Right hindlimb (tissue), 1 donor: ENCODE data around the gene SLF1.

Source experiments
- DNase-seq: peaks from one replicate; pipeline ENCODE4 v3.0.0-alpha.2; 2018

The SLF1 gene

DNA sequence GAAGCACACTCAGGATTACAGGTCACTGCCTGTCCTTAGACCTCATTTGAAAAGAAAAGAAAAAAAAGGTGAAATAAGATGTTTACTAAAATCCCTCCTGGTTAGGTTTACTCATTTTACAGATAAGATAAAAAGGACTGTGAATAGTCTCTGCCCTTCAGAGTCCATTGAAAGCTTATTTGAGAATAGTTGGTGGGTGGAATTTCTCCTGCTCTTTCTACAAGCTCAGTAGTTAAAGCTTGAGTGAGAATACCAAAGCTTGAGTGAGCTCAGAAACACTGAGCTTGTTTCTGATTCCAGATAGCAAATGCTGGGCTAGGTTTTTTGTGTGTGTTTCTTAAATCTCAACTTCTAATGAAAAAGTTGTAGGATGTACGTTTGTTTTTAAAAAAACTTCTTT lies 106.7 kb downstream of the SLF1 start:
- DNase-seq: no peak

- no peak for DNase-seq
Measured at GRCh38 chr5:94731471-94731870, 113.0 kb downstream of the SLF1 start.

DNA sequence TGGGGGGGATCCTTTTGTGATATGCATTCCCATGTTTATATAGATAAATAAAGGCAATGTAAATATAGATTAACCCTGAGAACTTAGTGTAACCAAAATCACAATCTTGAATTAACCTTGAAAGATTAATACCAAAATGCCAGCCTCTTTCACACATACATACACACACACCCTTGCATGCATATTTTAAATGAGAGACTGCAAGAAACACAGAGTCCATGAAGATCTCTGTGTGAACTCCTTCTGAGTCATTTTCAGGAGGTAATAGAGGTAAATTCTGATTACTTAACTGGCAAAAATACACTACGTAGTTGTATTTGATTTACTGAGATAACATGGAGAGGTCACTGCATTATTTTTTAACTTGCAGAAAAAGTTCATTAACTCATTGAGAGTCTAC lies 118.0 kb downstream of the SLF1 start:
- no peak for DNase-seq

DNA sequence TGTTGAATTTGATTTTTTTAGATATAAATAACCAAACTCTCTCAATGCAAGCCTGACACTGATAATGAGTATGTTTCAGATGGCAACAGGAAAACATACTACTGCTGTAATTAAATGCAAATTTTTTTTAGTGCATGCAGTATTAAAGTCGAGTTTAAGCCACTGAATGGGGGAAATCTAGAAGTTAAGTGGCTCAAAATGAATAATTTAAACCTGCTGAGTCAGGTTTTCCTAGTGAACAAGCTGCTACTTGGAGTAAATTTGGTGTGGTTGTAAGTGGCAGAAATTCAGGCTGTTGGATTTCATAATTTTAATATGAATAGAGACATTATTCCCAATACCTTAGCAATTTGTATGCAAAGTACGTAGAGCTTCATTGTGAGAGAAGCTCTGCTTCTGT lies 121.8 kb downstream of the SLF1 start:
- no peak for DNase-seq

DNA sequence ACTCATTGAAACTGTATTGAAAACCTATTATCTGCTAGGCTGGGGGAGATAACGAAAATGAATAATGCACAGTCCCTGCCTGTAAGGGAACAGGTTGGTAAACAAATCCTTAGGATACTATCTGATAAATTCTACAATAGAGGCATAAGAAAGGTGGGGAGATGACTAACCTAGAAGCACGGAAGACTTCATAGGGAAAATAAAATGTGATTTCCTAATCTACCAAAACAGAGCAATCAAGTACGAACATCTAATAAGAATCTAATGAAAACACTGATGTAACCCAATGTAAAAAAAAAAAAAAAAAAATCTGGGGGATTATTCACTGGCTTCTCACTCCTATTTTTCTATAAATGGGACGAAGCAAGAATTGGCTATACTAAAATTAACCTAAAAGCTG lies 124.4 kb downstream of the SLF1 start:
- no peak for DNase-seq

GRCh38 chr5:94744906-94745305 lies 126.4 kb downstream of the SLF1 start:
- DNase-seq: no peak

- DNase-seq: no peak
Measured at GRCh38 chr5:94745786-94746730, 127.6 kb downstream of the SLF1 start.

GRCh38 chr5:94746731-94747124 lies 128.3 kb downstream of the SLF1 start:
- DNase-seq: no peak
